Uterus (tissue), 4 donors: ENCODE measurements around the gene CATSPER3. TPM values are rescaled to one million over a fixed set of nuclear protein-coding genes. Genes with fewer than 3 reads are reported as not detected.

Experiments used
- DNase-seq, 2 donors: peaks; one replicate each; pipeline ENCODE4 v3.0.0-alpha.2; 2019 to 2020
- H3K27ac ChIP-seq, 2 donors: fragments of 200-600 bp; sonication (generic); 1 replicate in 1 of 2; 2 replicates in 1 of 2; pipeline ENCODE4 v1.5.1; 2016 to 2018
- H3K27me3 ChIP-seq, 2 donors: fragments of 200-600 bp; sonication (generic); one replicate each; pipeline ENCODE4 v1.5.1; 2018 to 2019; ENCODE audit warnings: control low read depth in 1 of 2
- H3K36me3 ChIP-seq, 2 donors: fragments of 200-600 bp; sonication (generic); one replicate each; pipeline ENCODE4 v1.5.1; 2019; ENCODE audit warnings: control low read depth in 1 of 2
- H3K4me1 ChIP-seq, 2 donors: fragments of 200-600 bp; sonication (generic); one replicate each; pipeline ENCODE4 v1.5.1; 2018 to 2019; ENCODE audit warnings: control low read depth in 1 of 2
- H3K4me3 ChIP-seq, 2 donors: fragments of 200-600 bp; sonication (generic); 1 replicate in 1 of 2; 2 replicates in 1 of 2; pipeline ENCODE4 v1.5.1; 2018 to 2019; ENCODE audit warnings: mild to moderate bottlenecking in 1 of 2
- H3K9me3 ChIP-seq, 2 donors: fragments of 200-600 bp; sonication (generic); one replicate each; pipeline ENCODE4 v1.5.1; 2019; ENCODE audit warnings: control low read depth in 1 of 2
- POLR2A ChIP-seq, 2 donors: fragments of 450-650 bp; IDR thresholded peaks; one replicate each; pipeline ENCODE4 v1.6.1; 2016; ENCODE audit warnings: antibody characterized with exemption in 2 of 2, mild to moderate bottlenecking in 1 of 2, moderate library complexity in 1 of 2
- intact Hi-C: fragments of 100-400 bp; cut with DNase I; formaldehyde crosslinking; loops from one replicate; pipeline ENCODE4 v1.15.1; 2023; ENCODE audit warnings: low total_unique reads
- total RNA-seq, 4 donors: library from RNA; depleted of rRNA in 3 of 4; stranded (reverse); fragments of >200 nt in 3 of 4; gene quantifications; one replicate each; pipeline versions ENCODE4 v1.1.0 to v1.2.4, GENCODE V29; 2014 to 2023
- TF ChIP-seq, protein P1 (sequence below), 4 experiments: fragments of 200-600 bp in 2 of 4; fragments of 450-650 bp in 2 of 4; sonication (generic) in 2 of 4; IDR thresholded peaks; one replicate each; pipeline ENCODE4 v1.5.1; 2016 to 2019; ENCODE audit warnings: antibody characterized with exemption in 4 of 4, mild to moderate bottlenecking in 2 of 4, moderate library complexity in 1 of 4
- donor health status: DM: yes; HTN: yes; CAD: no.

CATSPER3 gene
- total RNA-seq, 4 donors from 2014 or later, result 0.48 to 2.7 TPM; not detected in 2

DNA sequence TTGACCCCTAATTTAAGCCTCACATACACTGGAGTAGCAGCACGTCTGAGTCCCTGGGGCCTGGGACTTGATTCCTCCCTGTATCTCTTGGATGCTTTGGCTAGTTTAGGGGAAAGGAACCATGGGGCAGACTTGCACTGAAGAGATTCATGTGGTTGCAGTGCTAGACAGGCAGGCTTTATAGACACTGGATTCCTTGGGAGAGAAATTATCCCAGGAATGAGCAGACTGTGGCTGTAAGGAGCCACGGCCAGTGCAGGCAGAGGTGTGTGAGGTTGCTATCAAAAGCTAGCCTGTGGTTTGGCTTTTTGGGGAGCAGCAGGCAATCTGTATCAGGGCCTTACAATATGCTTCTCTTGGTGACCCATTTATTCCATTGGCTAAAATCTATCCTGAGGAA lies 86.8 kb downstream of the CATSPER3 start:
- H3K4me3 ChIP-seq, result no peak overlapping the region
- no peak for DNase-seq
- H3K4me1 ChIP-seq, result no peaks in the 10 kb centered on the region
- H3K36me3 ChIP-seq, result no peaks in the 10 kb centered on the region
- TF ChIP-seq POLR2A (IDR thresholded peaks at IDR 0.05), result no peak
- TF ChIP-seq, protein P1, sequence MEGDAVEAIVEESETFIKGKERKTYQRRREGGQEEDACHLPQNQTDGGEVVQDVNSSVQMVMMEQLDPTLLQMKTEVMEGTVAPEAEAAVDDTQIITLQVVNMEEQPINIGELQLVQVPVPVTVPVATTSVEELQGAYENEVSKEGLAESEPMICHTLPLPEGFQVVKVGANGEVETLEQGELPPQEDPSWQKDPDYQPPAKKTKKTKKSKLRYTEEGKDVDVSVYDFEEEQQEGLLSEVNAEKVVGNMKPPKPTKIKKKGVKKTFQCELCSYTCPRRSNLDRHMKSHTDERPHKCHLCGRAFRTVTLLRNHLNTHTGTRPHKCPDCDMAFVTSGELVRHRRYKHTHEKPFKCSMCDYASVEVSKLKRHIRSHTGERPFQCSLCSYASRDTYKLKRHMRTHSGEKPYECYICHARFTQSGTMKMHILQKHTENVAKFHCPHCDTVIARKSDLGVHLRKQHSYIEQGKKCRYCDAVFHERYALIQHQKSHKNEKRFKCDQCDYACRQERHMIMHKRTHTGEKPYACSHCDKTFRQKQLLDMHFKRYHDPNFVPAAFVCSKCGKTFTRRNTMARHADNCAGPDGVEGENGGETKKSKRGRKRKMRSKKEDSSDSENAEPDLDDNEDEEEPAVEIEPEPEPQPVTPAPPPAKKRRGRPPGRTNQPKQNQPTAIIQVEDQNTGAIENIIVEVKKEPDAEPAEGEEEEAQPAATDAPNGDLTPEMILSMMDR (IDR thresholded peaks at IDR 0.05), result no peak
- peaks cover 0 to 10% of the 10 kb centered on the region in 2 donors for H3K27me3 ChIP-seq
- intact Hi-C loops, result no loop called here
- H3K27ac ChIP-seq, result no peak overlapping the region
- H3K9me3 ChIP-seq, result no peaks in the 10 kb centered on the region

DNA sequence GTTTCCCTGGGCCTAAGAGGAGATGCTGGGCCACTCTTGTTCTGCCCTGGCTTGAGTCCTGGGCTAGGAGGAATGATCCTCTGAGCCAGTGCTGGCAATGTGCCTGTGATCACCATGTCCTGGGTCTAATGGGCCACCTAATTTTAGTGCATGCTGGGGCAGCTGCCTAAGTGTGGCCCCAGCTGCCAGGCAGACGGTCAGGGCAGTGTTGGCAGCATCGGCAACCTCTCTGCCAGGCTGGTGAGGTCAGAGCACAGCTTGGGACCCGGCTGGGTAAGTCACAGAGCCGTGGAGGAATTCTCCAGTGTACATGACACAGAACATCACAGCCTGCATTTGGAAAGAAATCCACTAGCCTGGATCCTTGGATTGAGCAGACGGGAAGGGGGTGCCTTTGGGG lies 87.7 kb downstream of the CATSPER3 start:
- TF ChIP-seq POLR2A (IDR thresholded peaks at IDR 0.05), result no peak
- TF ChIP-seq, protein P1 (IDR thresholded peaks at IDR 0.05), result no peak
- Histone ChIP-seq H3K9me3 (no peaks in the 10 kb centered on the region), H3K27ac (no peak overlapping the region), H3K4me3 (no peak overlapping the region), H3K4me1 (no peaks in the 10 kb centered on the region), H3K36me3 (no peaks in the 10 kb centered on the region), H3K27me3 (peaks cover 0 to 5% of the 10 kb centered on the region in 2 donors)
- intact Hi-C loops, result no loop called here
- no peak for DNase-seq

DNA sequence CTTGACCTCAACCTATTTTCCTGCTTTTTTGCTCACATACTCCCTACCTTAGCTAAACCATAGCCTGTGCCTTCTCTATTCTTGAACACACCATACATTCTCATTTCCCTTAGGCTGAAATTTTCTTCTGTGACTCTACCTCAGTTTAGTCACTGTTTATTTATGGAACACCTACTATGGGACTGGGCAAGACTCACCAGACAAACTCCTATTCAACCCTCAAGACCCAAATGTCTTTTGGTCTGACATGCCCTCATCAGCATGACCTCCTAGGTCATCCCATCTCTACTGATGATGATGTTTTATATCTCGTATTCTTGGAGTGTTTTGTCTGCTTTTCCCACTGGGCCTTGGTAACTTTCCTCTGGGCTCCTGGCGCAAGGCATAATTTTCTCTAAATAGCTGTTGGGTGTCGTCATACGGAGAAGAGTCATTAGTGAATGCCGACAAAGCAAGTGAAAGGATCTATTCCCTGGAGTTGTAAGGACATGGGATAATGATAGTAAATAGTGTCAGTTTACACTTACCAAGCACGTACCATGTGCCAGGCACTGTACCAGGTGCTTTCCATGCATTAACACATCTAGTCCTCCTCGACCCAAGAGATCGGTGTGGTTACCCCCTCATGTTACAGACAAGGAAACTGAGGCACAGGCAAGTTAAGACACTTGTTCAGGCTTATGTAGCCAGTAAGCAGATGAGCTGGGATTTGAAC lies 88.8 kb downstream of the CATSPER3 start:
- intact Hi-C loops, result no loop called here
- no peak overlapping the region for H3K4me3 ChIP-seq
- no peaks in the 10 kb centered on the region for H3K4me1 ChIP-seq
- H3K27ac ChIP-seq, result no peak overlapping the region
- no peak for TF ChIP-seq POLR2A (IDR thresholded peaks at IDR 0.05)
- TF ChIP-seq, protein P1 (IDR thresholded peaks at IDR 0.05), result no peak
- H3K36me3 ChIP-seq, result no peaks in the 10 kb centered on the region
- DNase-seq, result no peak
- H3K9me3 ChIP-seq, result no peaks in the 10 kb centered on the region
- peaks cover 0 to 3% of the 10 kb centered on the region in 2 donors for H3K27me3 ChIP-seq

DNA sequence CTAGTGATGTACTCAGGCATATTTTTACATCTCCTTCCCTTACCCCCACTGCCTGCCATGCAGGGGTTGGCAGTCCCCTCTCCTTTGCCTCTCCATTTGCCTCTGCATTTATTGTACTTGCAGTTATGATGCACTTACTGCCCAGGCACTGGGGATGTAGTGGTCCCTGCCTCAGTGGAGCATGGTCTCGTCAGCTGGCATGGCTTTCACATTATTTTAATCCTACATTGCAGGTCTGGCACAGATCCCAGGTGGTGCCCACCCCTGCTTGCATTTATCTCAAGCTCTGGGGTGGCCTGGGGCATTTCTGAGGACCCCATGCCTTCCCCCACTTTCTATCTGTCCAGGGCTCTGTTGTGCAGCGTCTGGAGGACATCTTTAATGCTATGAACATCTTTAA lies 89.5 kb downstream of the CATSPER3 start:
- H3K27me3 ChIP-seq, result no peaks in the 10 kb centered on the region
- no peak for DNase-seq
- intact Hi-C loops, result no loop called here
- H3K9me3 ChIP-seq, result no peaks in the 10 kb centered on the region
- H3K36me3 ChIP-seq, result no peaks in the 10 kb centered on the region
- H3K4me1 ChIP-seq, result no peaks in the 10 kb centered on the region
- no peak overlapping the region for H3K4me3 ChIP-seq
- TF ChIP-seq, protein P1 (IDR thresholded peaks at IDR 0.05), result no peak
- TF ChIP-seq POLR2A (IDR thresholded peaks at IDR 0.05), result no peak
- H3K27ac ChIP-seq, result no peak overlapping the region

DNA sequence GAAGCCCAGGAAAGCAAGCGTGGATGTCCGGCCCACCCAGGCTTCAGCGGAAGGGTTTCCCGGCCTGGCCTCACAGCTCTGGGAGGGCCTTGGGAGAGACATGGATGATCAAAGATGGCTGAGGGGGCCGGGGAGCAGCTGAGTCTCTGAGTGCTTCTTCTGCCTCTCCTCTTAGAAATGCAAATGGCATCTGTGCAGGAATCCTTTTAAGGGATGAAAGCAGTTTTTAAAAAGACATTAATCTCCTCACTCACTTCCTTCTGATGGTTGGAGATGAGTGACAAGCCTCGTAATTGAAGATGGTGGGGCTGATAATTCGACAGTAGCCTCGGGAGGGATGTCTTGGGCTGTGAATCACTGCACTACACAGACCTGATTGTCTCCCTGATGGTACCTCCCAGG lies 90.6 kb downstream of the CATSPER3 start:
- intact Hi-C loops, result no loop called here
- no peak for DNase-seq
- no peak overlapping the region for H3K4me3 ChIP-seq
- TF ChIP-seq POLR2A (IDR thresholded peaks at IDR 0.05), result no peak
- no peaks in the 10 kb centered on the region for H3K36me3 ChIP-seq
- no peaks in the 10 kb centered on the region for H3K27me3 ChIP-seq
- no peaks in the 10 kb centered on the region for H3K9me3 ChIP-seq
- no peaks in the 10 kb centered on the region for H3K4me1 ChIP-seq
- no peak overlapping the region for H3K27ac ChIP-seq
